Suprapubic skin (tissue), 4 donors: Measurements from ENCODE around the gene SLAIN2.

Experiments
- POLR2A ChIP-seq, 2 donors: fragments of 450-650 bp; IDR thresholded peaks; one replicate each; pipeline ENCODE4 v1.6.1; 2017; ENCODE audit warnings: antibody characterized with exemption in 2 of 2, mild to moderate bottlenecking in 2 of 2, moderate library complexity in 2 of 2
- POLR2AphosphoS5 ChIP-seq, 3 donors: sonication (generic); formaldehyde crosslinking; IDR thresholded peaks; one replicate each; pipeline ENCODE4 v1.6.1; 2017; ENCODE audit warnings: antibody characterized with exemption in 3 of 3

- TF ChIP-seq POLR2AphosphoS5 (IDR thresholded peaks at IDR 0.05) (no peak), POLR2A (IDR thresholded peaks at IDR 0.05) (no peak)
These were observed 12.1 kb upstream of the SLAIN2 start for GRCh38 chr4:48329193-48329592.
